ENCODE measurements around the gene ZBTB22. TPM values are rescaled to one million over a fixed set of nuclear protein-coding genes. Genes with fewer than 3 reads are reported as not detected.
"Not testable (repeated sequence)": the region's sequence is repeated elsewhere in the genome, so short reads cannot be mapped to it uniquely, and the experiment has no call there.

The ZBTB22 gene
- total RNA-seq, 1 donor from 2014 or later = 17.7 TPM

GRCh38 chr6:33347816-33348215, 30.3 kb upstream of the ZBTB22 start:
- H3K4me3 ChIP-seq (ENCODE audit: low read length in 3 of 3) = no peak overlapping the region
- no peaks in the 10 kb centered on the region for H3K27me3 ChIP-seq (ENCODE audit: control insufficient read depth in 3 of 3, insufficient read depth in 3 of 3, low read length in 3 of 3)
- H3K9me3 ChIP-seq (ENCODE audit: control insufficient read depth in 3 of 3, low read length in 3 of 3) = no peaks in the 10 kb centered on the region
- H3K36me3 ChIP-seq (ENCODE audit: control insufficient read depth in 3 of 3, insufficient read depth in 3 of 3, low read length in 3 of 3) = no peaks in the 10 kb centered on the region
- H3K9ac ChIP-seq (ENCODE audit: low read depth in 1 of 3, low read length in 3 of 3) = no peak overlapping the region
- H3K4me1 ChIP-seq (ENCODE audit: control insufficient read depth in 3 of 3, insufficient read depth in 3 of 3, low read length in 3 of 3) = peaks cover 3 to 5% (median 3%) of the 10 kb centered on the region in 3 donors
- H3K27ac ChIP-seq (ENCODE audit: low read depth, low read length) = no peak overlapping the region

GRCh38 chr6:33346972-33347371, 29.4 kb upstream of the ZBTB22 start:
- H3K9me3 ChIP-seq (ENCODE audit: control insufficient read depth in 3 of 3, low read length in 3 of 3); H3K4me1 ChIP-seq (ENCODE audit: control insufficient read depth in 3 of 3, insufficient read depth in 3 of 3, low read length in 3 of 3); H3K27ac ChIP-seq (ENCODE audit: low read depth, low read length); H3K27me3 ChIP-seq (ENCODE audit: control insufficient read depth in 3 of 3, insufficient read depth in 3 of 3, low read length in 3 of 3); H3K9ac ChIP-seq (ENCODE audit: low read depth in 1 of 3, low read length in 3 of 3); H3K36me3 ChIP-seq (ENCODE audit: control insufficient read depth in 3 of 3, insufficient read depth in 3 of 3, low read length in 3 of 3); H3K4me3 ChIP-seq (ENCODE audit: low read length in 3 of 3): not testable (repeated sequence)

GRCh38 chr6:33344701-33345697, 27.5 kb upstream of the ZBTB22 start:
- Histone ChIP-seq H3K4me1 (ENCODE audit: control insufficient read depth in 3 of 3, insufficient read depth in 3 of 3, low read length in 3 of 3) (peaks cover 3 to 5% (median 3%) of the 10 kb centered on the region in 3 donors), H3K9me3 (ENCODE audit: control insufficient read depth in 3 of 3, low read length in 3 of 3) (no peaks in the 10 kb centered on the region), H3K36me3 (ENCODE audit: control insufficient read depth in 3 of 3, insufficient read depth in 3 of 3, low read length in 3 of 3) (no peaks in the 10 kb centered on the region), H3K9ac (ENCODE audit: low read depth in 1 of 3, low read length in 3 of 3) (peak overlapping the region in 1 of 3 donors; percentile 17), H3K4me3 (ENCODE audit: low read length in 3 of 3) (no peak overlapping the region), H3K27ac (ENCODE audit: low read depth, low read length) (no peak overlapping the region), H3K27me3 (ENCODE audit: control insufficient read depth in 3 of 3, insufficient read depth in 3 of 3, low read length in 3 of 3) (no peaks in the 10 kb centered on the region)

GRCh38 chr6:33343953-33344611, 26.5 kb upstream of the ZBTB22 start:
- Histone ChIP-seq H3K4me3 (ENCODE audit: low read length in 3 of 3) (no peak overlapping the region), H3K36me3 (ENCODE audit: control insufficient read depth in 3 of 3, insufficient read depth in 3 of 3, low read length in 3 of 3) (no peaks in the 10 kb centered on the region), H3K27ac (ENCODE audit: low read depth, low read length) (no peak overlapping the region), H3K27me3 (ENCODE audit: control insufficient read depth in 3 of 3, insufficient read depth in 3 of 3, low read length in 3 of 3) (no peaks in the 10 kb centered on the region), H3K9me3 (ENCODE audit: control insufficient read depth in 3 of 3, low read length in 3 of 3) (no peaks in the 10 kb centered on the region), H3K4me1 (ENCODE audit: control insufficient read depth in 3 of 3, insufficient read depth in 3 of 3, low read length in 3 of 3) (peaks cover 3 to 5% (median 3%) of the 10 kb centered on the region in 3 donors), H3K9ac (ENCODE audit: low read depth in 1 of 3, low read length in 3 of 3) (no peak overlapping the region)

- H3K4me3 ChIP-seq (ENCODE audit: low read length in 3 of 3); H3K9me3 ChIP-seq (ENCODE audit: control insufficient read depth in 3 of 3, low read length in 3 of 3); H3K4me1 ChIP-seq (ENCODE audit: control insufficient read depth in 3 of 3, insufficient read depth in 3 of 3, low read length in 3 of 3); H3K27ac ChIP-seq (ENCODE audit: low read depth, low read length); H3K27me3 ChIP-seq (ENCODE audit: control insufficient read depth in 3 of 3, insufficient read depth in 3 of 3, low read length in 3 of 3); H3K9ac ChIP-seq (ENCODE audit: low read depth in 1 of 3, low read length in 3 of 3); H3K36me3 ChIP-seq (ENCODE audit: control insufficient read depth in 3 of 3, insufficient read depth in 3 of 3, low read length in 3 of 3): not testable (repeated sequence)
Observed at GRCh38 chr6:33343606-33343952, 26.0 kb upstream of the ZBTB22 start.

GRCh38 chr6:33339193-33339592, 21.6 kb upstream of the ZBTB22 start:
- no peak overlapping the region for H3K9ac ChIP-seq (ENCODE audit: low read depth in 1 of 3, low read length in 3 of 3)
- H3K36me3 ChIP-seq (ENCODE audit: control insufficient read depth in 3 of 3, insufficient read depth in 3 of 3, low read length in 3 of 3) = no peaks in the 10 kb centered on the region
- no peak overlapping the region for H3K27ac ChIP-seq (ENCODE audit: low read depth, low read length)
- no peaks in the 10 kb centered on the region for H3K4me1 ChIP-seq (ENCODE audit: control insufficient read depth in 3 of 3, insufficient read depth in 3 of 3, low read length in 3 of 3)
- H3K4me3 ChIP-seq (ENCODE audit: low read length in 3 of 3) = no peak overlapping the region
- no peaks in the 10 kb centered on the region for H3K9me3 ChIP-seq (ENCODE audit: control insufficient read depth in 3 of 3, low read length in 3 of 3)
- no peaks in the 10 kb centered on the region for H3K27me3 ChIP-seq (ENCODE audit: control insufficient read depth in 3 of 3, insufficient read depth in 3 of 3, low read length in 3 of 3)

GRCh38 chr6:33336495-33336894, 19.0 kb upstream of the ZBTB22 start:
- no peak overlapping the region for H3K4me3 ChIP-seq (ENCODE audit: low read length in 3 of 3)
- H3K27me3 ChIP-seq (ENCODE audit: control insufficient read depth in 3 of 3, insufficient read depth in 3 of 3, low read length in 3 of 3) = no peaks in the 10 kb centered on the region
- H3K9ac ChIP-seq (ENCODE audit: low read depth in 1 of 3, low read length in 3 of 3) = no peak overlapping the region
- no peaks in the 10 kb centered on the region for H3K4me1 ChIP-seq (ENCODE audit: control insufficient read depth in 3 of 3, insufficient read depth in 3 of 3, low read length in 3 of 3)
- no peaks in the 10 kb centered on the region for H3K9me3 ChIP-seq (ENCODE audit: control insufficient read depth in 3 of 3, low read length in 3 of 3)
- no peak overlapping the region for H3K27ac ChIP-seq (ENCODE audit: low read depth, low read length)
- H3K36me3 ChIP-seq (ENCODE audit: control insufficient read depth in 3 of 3, insufficient read depth in 3 of 3, low read length in 3 of 3) = no peaks in the 10 kb centered on the region

GRCh38 chr6:33335916-33336315, 18.4 kb upstream of the ZBTB22 start:
- Histone ChIP-seq H3K9me3 (ENCODE audit: control insufficient read depth in 3 of 3, low read length in 3 of 3) (no peaks in the 10 kb centered on the region), H3K36me3 (ENCODE audit: control insufficient read depth in 3 of 3, insufficient read depth in 3 of 3, low read length in 3 of 3) (no peaks in the 10 kb centered on the region), H3K4me1 (ENCODE audit: control insufficient read depth in 3 of 3, insufficient read depth in 3 of 3, low read length in 3 of 3) (no peaks in the 10 kb centered on the region), H3K27ac (ENCODE audit: low read depth, low read length) (no peak overlapping the region), H3K27me3 (ENCODE audit: control insufficient read depth in 3 of 3, insufficient read depth in 3 of 3, low read length in 3 of 3) (no peaks in the 10 kb centered on the region), H3K4me3 (ENCODE audit: low read length in 3 of 3) (no peak overlapping the region), H3K9ac (ENCODE audit: low read depth in 1 of 3, low read length in 3 of 3) (no peak overlapping the region)

- H3K27ac ChIP-seq (ENCODE audit: low read depth, low read length) = no peak overlapping the region
- no peaks in the 10 kb centered on the region for H3K27me3 ChIP-seq (ENCODE audit: control insufficient read depth in 3 of 3, insufficient read depth in 3 of 3, low read length in 3 of 3)
- H3K9me3 ChIP-seq (ENCODE audit: control insufficient read depth in 3 of 3, low read length in 3 of 3) = no peaks in the 10 kb centered on the region
- no peaks in the 10 kb centered on the region for H3K4me1 ChIP-seq (ENCODE audit: control insufficient read depth in 3 of 3, insufficient read depth in 3 of 3, low read length in 3 of 3)
- H3K9ac ChIP-seq (ENCODE audit: low read depth in 1 of 3, low read length in 3 of 3) = no peak overlapping the region
- no peak overlapping the region for H3K4me3 ChIP-seq (ENCODE audit: low read length in 3 of 3)
- no peaks in the 10 kb centered on the region for H3K36me3 ChIP-seq (ENCODE audit: control insufficient read depth in 3 of 3, insufficient read depth in 3 of 3, low read length in 3 of 3)
Observed at GRCh38 chr6:33333666-33334065, 16.1 kb upstream of the ZBTB22 start.

GRCh38 chr6:33330736-33331135, 13.2 kb upstream of the ZBTB22 start:
- H3K27me3 ChIP-seq (ENCODE audit: control insufficient read depth in 3 of 3, insufficient read depth in 3 of 3, low read length in 3 of 3) = no peaks in the 10 kb centered on the region
- H3K9ac ChIP-seq (ENCODE audit: low read depth in 1 of 3, low read length in 3 of 3) = no peak overlapping the region
- H3K4me3 ChIP-seq (ENCODE audit: low read length in 3 of 3) = no peak overlapping the region
- no peak overlapping the region for H3K27ac ChIP-seq (ENCODE audit: low read depth, low read length)
- no peaks in the 10 kb centered on the region for H3K4me1 ChIP-seq (ENCODE audit: control insufficient read depth in 3 of 3, insufficient read depth in 3 of 3, low read length in 3 of 3)
- no peaks in the 10 kb centered on the region for H3K9me3 ChIP-seq (ENCODE audit: control insufficient read depth in 3 of 3, low read length in 3 of 3)
- no peaks in the 10 kb centered on the region for H3K36me3 ChIP-seq (ENCODE audit: control insufficient read depth in 3 of 3, insufficient read depth in 3 of 3, low read length in 3 of 3)

All from skeletal muscle tissue (tissue), 4 donors.